AML-193 (cell line): ENCODE results near the gene LRRC59.
"Not testable (repeated sequence)": the region's sequence is repeated elsewhere in the genome, so short reads cannot be mapped to it uniquely, and the experiment has no call there.

Source experiments
- DNase-seq, 2 experiments: peaks; one replicate each; lab custom pipeline; 2025; lab: John Stamatoyannopoulos, UW

LRRC59 gene

GRCh38 chr17:50347117-50347893, 50.0 kb downstream of the LRRC59 start:
- no peak for DNase-seq

- peak in 1 of 2 experiments; percentile 43 for DNase-seq
Observed at GRCh38 chr17:50346313-50347116, 50.8 kb downstream of the LRRC59 start.

GRCh38 chr17:50345432-50346312, 51.7 kb downstream of the LRRC59 start, which contains the start of gene XYLT2:
Gene XYLT2, plus strand, starts transcription at chr17:50346126. Its CDS starts 15 bp downstream, at chr17:50346141.
- DNase-seq: peak; percentile 87 to 88

GRCh38 chr17:50344731-50345365, 52.5 kb downstream of the LRRC59 start:
- DNase-seq: no peak

- no peak for DNase-seq
Observed at GRCh38 chr17:50339381-50339780, 57.9 kb downstream of the LRRC59 start.

GRCh38 chr17:50338645-50339044, 58.7 kb downstream of the LRRC59 start:
- DNase-seq: no peak

- DNase-seq: no peak
Observed at GRCh38 chr17:50337956-50338355, 59.4 kb downstream of the LRRC59 start.

GRCh38 chr17:50333291-50334057, 63.8 kb downstream of the LRRC59 start:
- DNase-seq: not testable (repeated sequence)

GRCh38 chr17:50332196-50332595, 65.1 kb downstream of the LRRC59 start:
- DNase-seq: no peak
